HepG2 (cell line): ENCODE data around the gene CACNA1G. TPM values are rescaled to one million over a fixed set of nuclear protein-coding genes. Genes with fewer than 3 reads are reported as not detected.

Source experiments
- ARID2 ChIP-seq: sonication (generic); formaldehyde crosslinking; IDR thresholded peaks from 2 replicates; pipeline ENCODE4 v1.8.1; 2022; ENCODE audit warnings: mild to moderate bottlenecking, missing genetic modification reagents, borderline replicate concordance
- HOXD1 ChIP-seq: sonication (generic); formaldehyde crosslinking; IDR thresholded peaks from 2 replicates; pipeline ENCODE4 v1.5.0; 2020; ENCODE audit warnings: missing genetic modification reagents
- KLF12 ChIP-seq: sonication (generic); formaldehyde crosslinking; IDR thresholded peaks from 2 replicates; pipeline ENCODE4 v1.4.0; 2020; ENCODE audit warnings: missing genetic modification reagents, borderline replicate concordance
- MAFF ChIP-seq: IDR thresholded peaks from 2 replicates; pipeline ENCODE4 v1.6.1; 2011; ENCODE audit warnings: low read depth, low read length, improper control_type of control experiment
- MAZ ChIP-seq, 2 experiments: sonication (generic) in 1 of 2; formaldehyde crosslinking in 1 of 2; IDR thresholded peaks; 2 replicates each; pipeline versions ENCODE4 v1.5.0 to v1.6.1; 2012 to 2020; ENCODE audit warnings: low read depth in 2 of 2, mild to moderate bottlenecking in 2 of 2, borderline replicate concordance in 1 of 2, improper control_type of control experiment in 1 of 2, low read length in 1 of 2, missing genetic modification reagents in 1 of 2, moderate library complexity in 1 of 2
- NFIC ChIP-seq: IDR thresholded peaks from 2 replicates; pipeline ENCODE4 v1.6.1; 2012; ENCODE audit warnings: mild to moderate bottlenecking, low read length, inconsistent platforms
- PPARG ChIP-seq: conservative IDR thresholded peaks from 2 replicates; pipeline ENCODE4 v1.6.1; 2016; ENCODE audit warnings: missing biosample characterization, missing genetic modification reagents
- SALL1 ChIP-seq: sonication (generic); formaldehyde crosslinking; IDR thresholded peaks from 2 replicates; pipeline ENCODE4 v1.8.0; 2022; ENCODE audit warnings: mild to moderate bottlenecking, missing genetic modification reagents
- TBX2 ChIP-seq: sonication (generic); formaldehyde crosslinking; IDR thresholded peaks from 2 replicates; pipeline ENCODE4 v1.5.0; 2020; ENCODE audit warnings: missing genetic modification reagents, mild to moderate bottlenecking, borderline replicate concordance
- TSC22D2 ChIP-seq: sonication (generic); formaldehyde crosslinking; IDR thresholded peaks from 2 replicates; pipeline ENCODE4 v1.5.1; 2020; ENCODE audit warnings: missing genetic modification reagents, mild to moderate bottlenecking, borderline replicate concordance
- ZFY ChIP-seq: sonication (generic); formaldehyde crosslinking; IDR thresholded peaks from 2 replicates; pipeline ENCODE4 v1.4.0; 2020; ENCODE audit warnings: missing genetic modification reagents
- ZNF253 ChIP-seq: sonication (generic); formaldehyde crosslinking; IDR thresholded peaks from 2 replicates; pipeline ENCODE4 v1.8.0; 2022; ENCODE audit warnings: mild to moderate bottlenecking, missing genetic modification reagents, borderline replicate concordance
- ZNF891 ChIP-seq: sonication (generic); formaldehyde crosslinking; IDR thresholded peaks from 2 replicates; pipeline ENCODE4 v1.5.0; 2020; ENCODE audit warnings: mild to moderate bottlenecking, missing genetic modification reagents
- polyA plus RNA-seq, 8 experiments: library from polyadenylated mRNA; depleted of rRNA in 3 of 8; stranded (reverse) in 7 of 8; unstranded in 1 of 8; fragments of >200 nt; fragmentation: Illumina TruSeq in 4 of 8; extraction: Trizol in 4 of 8; gene quantifications; 2 replicates each; pipeline versions ENCODE4 v1.2.1 to v1.2.3, GENCODE V29; 2011 to 2016; ENCODE audit warnings: low read depth in 4 of 8, missing spikeins in 1 of 8, mixed read lengths in 1 of 8; ENCODE audit not compliant: insufficient read depth in 1 of 8
- total RNA-seq, 5 experiments: library from RNA; depleted of rRNA; stranded (reverse); fragments of >200 nt; fragmentation: Illumina TruSeq; extraction: Trizol; gene quantifications; 2 replicates each; pipeline ENCODE4 v1.2.3, GENCODE V29; 2016; ENCODE audit warnings: low read depth in 1 of 5
- TF ChIP-seq, protein P1 (sequence below): sonication (generic); formaldehyde crosslinking; IDR thresholded peaks from 2 replicates; pipeline ENCODE4 v1.5.1; 2020; ENCODE audit warnings: mild to moderate bottlenecking, missing genetic modification reagents, borderline replicate concordance
- TF ChIP-seq, protein P2 (sequence below): IDR thresholded peaks from 2 replicates; pipeline ENCODE4 v1.4.0; 2020; ENCODE audit warnings: mild to moderate bottlenecking, missing genetic modification reagents
- TF ChIP-seq, protein P3 (sequence below): sonication (generic); formaldehyde crosslinking; conservative IDR thresholded peaks from 2 replicates; pipeline ENCODE4 v1.4.0; 2020; ENCODE audit warnings: missing genetic modification reagents
- TF ChIP-seq, protein P4 (sequence below): sonication (generic); formaldehyde crosslinking; IDR thresholded peaks from 2 replicates; pipeline ENCODE4 v1.9.0; 2021; ENCODE audit warnings: missing genetic modification reagents, mild to moderate bottlenecking, borderline replicate concordance
- TF ChIP-seq, protein P5 (sequence below): sonication (generic); formaldehyde crosslinking; IDR thresholded peaks from 2 replicates; pipeline ENCODE4 v1.9.0; 2022; ENCODE audit warnings: low read depth, missing genetic modification reagents

The CACNA1G gene
- total and polyA plus RNA-seq, 2 of the 13 experiments (the other 11 are each of a cell fraction or from before 2014, with no cell fraction given), result 0.02 TPM; not detected in 1

DNA sequence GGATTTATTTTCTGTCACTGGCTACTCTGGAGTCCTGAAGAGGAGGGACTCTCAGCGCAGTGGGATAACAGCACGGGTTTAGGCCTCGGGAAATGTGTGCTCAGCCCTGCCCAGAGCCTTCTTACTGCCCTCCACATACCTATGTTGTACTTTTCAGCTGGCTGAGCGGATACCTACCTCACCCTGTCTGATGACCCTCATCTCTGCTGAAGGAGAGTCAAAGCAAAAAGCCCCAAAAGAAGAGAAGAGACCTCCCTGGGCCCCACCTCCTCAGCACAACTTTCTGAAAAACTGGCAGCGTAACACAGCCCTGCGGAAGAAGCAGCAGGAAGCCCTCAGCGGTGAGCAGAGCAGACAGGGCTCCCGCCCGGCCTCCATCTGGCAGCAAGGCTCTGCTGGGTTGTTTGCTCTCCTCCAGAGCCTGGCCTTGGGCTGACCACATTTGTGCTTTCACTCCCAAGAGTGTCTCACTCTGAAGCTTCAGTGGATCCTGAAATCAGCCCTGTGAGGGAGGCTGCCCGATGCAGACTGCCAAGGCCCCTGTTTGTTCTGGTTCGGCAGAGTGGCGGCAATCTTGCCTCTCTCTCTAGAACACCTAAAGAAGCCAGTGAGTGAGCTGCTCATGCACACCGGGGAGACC, 42.0 kb upstream of the CACNA1G start (continued):
- TF ChIP-seq, protein P1, sequence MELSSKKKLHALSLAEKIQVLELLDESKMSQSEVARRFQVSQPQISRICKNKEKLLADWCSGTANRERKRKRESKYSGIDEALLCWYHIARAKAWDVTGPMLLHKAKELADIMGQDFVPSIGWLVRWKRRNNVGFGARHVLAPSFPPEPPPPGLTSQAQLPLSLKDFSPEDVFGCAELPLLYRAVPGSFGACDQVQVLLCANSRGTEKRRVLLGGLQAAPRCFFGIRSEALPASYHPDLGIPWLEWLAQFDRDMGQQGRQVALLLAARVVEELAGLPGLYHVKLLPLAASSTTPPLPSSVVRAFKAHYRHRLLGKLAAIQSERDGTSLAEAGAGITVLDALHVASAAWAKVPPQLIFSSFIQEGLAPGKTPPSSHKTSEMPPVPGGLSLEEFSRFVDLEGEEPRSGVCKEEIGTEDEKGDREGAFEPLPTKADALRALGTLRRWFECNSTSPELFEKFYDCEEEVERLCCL (CRISPR knock-in tag), result no peak
- TF ChIP-seq SALL1 (peak; percentile 37; the same call in 1 of the 2 replicates), ZFY (CRISPR knock-in tag) (peak; percentile 62), KLF12 (no peak), TSC22D2 (CRISPR knock-in tag) (no peak), MAFF (no peak), PPARG (CRISPR knock-in tag) (no peak), ZNF253 (CRISPR knock-in tag) (0 out of 2 replicates have a peak, but pooled peaks have one; percentile 13), MAZ (IDR thresholded peaks at IDR 0.05; ENCODE audit: borderline replicate concordance, low read depth, low read length) (no peak), MAZ (CRISPR knock-in tag; IDR thresholded peaks at IDR 0.05; ENCODE audit: low read depth) (no peak), NFIC (no peak), ZNF891 (CRISPR knock-in tag) (peak; percentile 52; the same call in 1 of the 2 replicates), ARID2 (CRISPR knock-in tag) (no peak), HOXD1 (CRISPR knock-in tag) (no peak), TBX2 (0 out of 2 replicates have a peak, but pooled peaks have one; percentile 22)
- TF ChIP-seq, protein P2, sequence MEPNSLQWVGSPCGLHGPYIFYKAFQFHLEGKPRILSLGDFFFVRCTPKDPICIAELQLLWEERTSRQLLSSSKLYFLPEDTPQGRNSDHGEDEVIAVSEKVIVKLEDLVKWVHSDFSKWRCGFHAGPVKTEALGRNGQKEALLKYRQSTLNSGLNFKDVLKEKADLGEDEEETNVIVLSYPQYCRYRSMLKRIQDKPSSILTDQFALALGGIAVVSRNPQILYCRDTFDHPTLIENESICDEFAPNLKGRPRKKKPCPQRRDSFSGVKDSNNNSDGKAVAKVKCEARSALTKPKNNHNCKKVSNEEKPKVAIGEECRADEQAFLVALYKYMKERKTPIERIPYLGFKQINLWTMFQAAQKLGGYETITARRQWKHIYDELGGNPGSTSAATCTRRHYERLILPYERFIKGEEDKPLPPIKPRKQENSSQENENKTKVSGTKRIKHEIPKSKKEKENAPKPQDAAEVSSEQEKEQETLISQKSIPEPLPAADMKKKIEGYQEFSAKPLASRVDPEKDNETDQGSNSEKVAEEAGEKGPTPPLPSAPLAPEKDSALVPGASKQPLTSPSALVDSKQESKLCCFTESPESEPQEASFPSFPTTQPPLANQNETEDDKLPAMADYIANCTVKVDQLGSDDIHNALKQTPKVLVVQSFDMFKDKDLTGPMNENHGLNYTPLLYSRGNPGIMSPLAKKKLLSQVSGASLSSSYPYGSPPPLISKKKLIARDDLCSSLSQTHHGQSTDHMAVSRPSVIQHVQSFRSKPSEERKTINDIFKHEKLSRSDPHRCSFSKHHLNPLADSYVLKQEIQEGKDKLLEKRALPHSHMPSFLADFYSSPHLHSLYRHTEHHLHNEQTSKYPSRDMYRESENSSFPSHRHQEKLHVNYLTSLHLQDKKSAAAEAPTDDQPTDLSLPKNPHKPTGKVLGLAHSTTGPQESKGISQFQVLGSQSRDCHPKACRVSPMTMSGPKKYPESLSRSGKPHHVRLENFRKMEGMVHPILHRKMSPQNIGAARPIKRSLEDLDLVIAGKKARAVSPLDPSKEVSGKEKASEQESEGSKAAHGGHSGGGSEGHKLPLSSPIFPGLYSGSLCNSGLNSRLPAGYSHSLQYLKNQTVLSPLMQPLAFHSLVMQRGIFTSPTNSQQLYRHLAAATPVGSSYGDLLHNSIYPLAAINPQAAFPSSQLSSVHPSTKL, result peak; percentile 35; the same call in 1 of the 2 replicates
- TF ChIP-seq, protein P3, sequence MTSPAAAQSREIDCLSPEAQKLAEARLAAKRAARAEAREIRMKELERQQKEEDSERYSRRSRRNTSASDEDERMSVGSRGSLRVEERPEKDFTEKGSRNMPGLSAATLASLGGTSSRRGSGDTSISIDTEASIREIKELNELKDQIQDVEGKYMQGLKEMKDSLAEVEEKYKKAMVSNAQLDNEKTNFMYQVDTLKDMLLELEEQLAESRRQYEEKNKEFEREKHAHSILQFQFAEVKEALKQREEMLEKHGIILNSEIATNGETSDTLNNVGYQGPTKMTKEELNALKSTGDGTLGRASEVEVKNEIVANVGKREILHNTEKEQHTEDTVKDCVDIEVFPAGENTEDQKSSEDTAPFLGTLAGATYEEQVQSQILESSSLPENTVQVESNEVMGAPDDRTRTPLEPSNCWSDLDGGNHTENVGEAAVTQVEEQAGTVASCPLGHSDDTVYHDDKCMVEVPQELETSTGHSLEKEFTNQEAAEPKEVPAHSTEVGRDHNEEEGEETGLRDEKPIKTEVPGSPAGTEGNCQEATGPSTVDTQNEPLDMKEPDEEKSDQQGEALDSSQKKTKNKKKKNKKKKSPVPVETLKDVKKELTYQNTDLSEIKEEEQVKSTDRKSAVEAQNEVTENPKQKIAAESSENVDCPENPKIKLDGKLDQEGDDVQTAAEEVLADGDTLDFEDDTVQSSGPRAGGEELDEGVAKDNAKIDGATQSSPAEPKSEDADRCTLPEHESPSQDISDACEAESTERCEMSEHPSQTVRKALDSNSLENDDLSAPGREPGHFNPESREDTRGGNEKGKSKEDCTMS (CRISPR knock-in tag), result no peak
- TF ChIP-seq, protein P4, sequence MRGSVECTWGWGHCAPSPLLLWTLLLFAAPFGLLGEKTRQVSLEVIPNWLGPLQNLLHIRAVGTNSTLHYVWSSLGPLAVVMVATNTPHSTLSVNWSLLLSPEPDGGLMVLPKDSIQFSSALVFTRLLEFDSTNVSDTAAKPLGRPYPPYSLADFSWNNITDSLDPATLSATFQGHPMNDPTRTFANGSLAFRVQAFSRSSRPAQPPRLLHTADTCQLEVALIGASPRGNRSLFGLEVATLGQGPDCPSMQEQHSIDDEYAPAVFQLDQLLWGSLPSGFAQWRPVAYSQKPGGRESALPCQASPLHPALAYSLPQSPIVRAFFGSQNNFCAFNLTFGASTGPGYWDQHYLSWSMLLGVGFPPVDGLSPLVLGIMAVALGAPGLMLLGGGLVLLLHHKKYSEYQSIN (CRISPR knock-in tag), result no peak
- TF ChIP-seq, protein P5, sequence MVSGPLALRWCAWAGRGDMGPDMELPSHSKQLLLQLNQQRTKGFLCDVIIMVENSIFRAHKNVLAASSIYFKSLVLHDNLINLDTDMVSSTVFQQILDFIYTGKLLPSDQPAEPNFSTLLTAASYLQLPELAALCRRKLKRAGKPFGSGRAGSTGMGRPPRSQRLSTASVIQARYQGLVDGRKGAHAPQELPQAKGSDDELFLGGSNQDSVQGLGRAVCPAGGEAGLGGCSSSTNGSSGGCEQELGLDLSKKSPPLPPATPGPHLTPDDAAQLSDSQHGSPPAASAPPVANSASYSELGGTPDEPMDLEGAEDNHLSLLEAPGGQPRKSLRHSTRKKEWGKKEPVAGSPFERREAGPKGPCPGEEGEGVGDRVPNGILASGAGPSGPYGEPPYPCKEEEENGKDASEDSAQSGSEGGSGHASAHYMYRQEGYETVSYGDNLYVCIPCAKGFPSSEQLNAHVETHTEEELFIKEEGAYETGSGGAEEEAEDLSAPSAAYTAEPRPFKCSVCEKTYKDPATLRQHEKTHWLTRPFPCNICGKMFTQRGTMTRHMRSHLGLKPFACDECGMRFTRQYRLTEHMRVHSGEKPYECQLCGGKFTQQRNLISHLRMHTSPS (CRISPR knock-in tag), result no peak
